Tongue (tissue), 2 donors: ENCODE data around the gene C2CD3. TPM values are rescaled to one million over a fixed set of nuclear protein-coding genes. Genes with fewer than 3 reads are reported as not detected.
"Not testable (repeated sequence)": the region's sequence is repeated elsewhere in the genome, so short reads cannot be mapped to it uniquely, and the experiment has no call there.

Source experiments
- DNase-seq: peaks from one replicate; pipeline ENCODE4 v3.0.0-alpha.2; 2015
- total RNA-seq: library from RNA; depleted of rRNA; stranded (reverse); fragments of >200 nt; gene quantifications from one replicate; pipeline ENCODE4 v1.2.3, GENCODE V29; 2014

Gene C2CD3
- total RNA-seq, 1 donor from 2014 or later = 22.9 TPM

- not testable (repeated sequence) for DNase-seq
Observed at GRCh38 chr11:74120260-74121035, 50.4 kb downstream of the C2CD3 start.

- no peak for DNase-seq
Observed at GRCh38 chr11:74116719-74117118, 54.1 kb downstream of the C2CD3 start.

- DNase-seq = no peak
Observed at GRCh38 chr11:74112877-74113276, 57.9 kb downstream of the C2CD3 start.

- DNase-seq = no peak
Observed at GRCh38 chr11:74106124-74106523, 64.7 kb downstream of the C2CD3 start.

- DNase-seq = no peak
Observed at GRCh38 chr11:74102321-74102720, 68.5 kb downstream of the C2CD3 start.

- peak; percentile 5 for DNase-seq
Observed at GRCh38 chr11:74100735-74101134, 70.1 kb downstream of the C2CD3 start.

GRCh38 chr11:74100231-74100630, 70.6 kb downstream of the C2CD3 start:
- peak; percentile 9 for DNase-seq

- no peak for DNase-seq
Observed at GRCh38 chr11:74097686-74098237, 73.0 kb downstream of the C2CD3 start.

GRCh38 chr11:74094393-74094792, 76.4 kb downstream of the C2CD3 start:
- no peak for DNase-seq

- no peak for DNase-seq
Observed at GRCh38 chr11:74092425-74092824, 78.4 kb downstream of the C2CD3 start.

GRCh38 chr11:74091549-74091948, 79.3 kb downstream of the C2CD3 start:
- no peak for DNase-seq

GRCh38 chr11:74090701-74091100, 80.1 kb downstream of the C2CD3 start:
- no peak for DNase-seq

- no peak for DNase-seq
Observed at GRCh38 chr11:74086242-74086884, 84.4 kb downstream of the C2CD3 start.

- DNase-seq = no peak
Observed at GRCh38 chr11:74085542-74085892, 85.3 kb downstream of the C2CD3 start.

GRCh38 chr11:74084796-74085541, 85.8 kb downstream of the C2CD3 start:
- no peak for DNase-seq

- DNase-seq = not testable (repeated sequence)
Observed at GRCh38 chr11:74083927-74084326, 86.9 kb downstream of the C2CD3 start.

- DNase-seq = no peak
Observed at GRCh38 chr11:74081428-74081827, 89.4 kb downstream of the C2CD3 start.

- DNase-seq = no peak
Observed at GRCh38 chr11:74077193-74077592, 93.6 kb downstream of the C2CD3 start.

- peak; percentile 61 for DNase-seq
Observed at GRCh38 chr11:74072721-74073120, 98.1 kb downstream of the C2CD3 start.

- no peak for DNase-seq
Observed at GRCh38 chr11:74072286-74072685, 98.5 kb downstream of the C2CD3 start.

- peak; percentile 9 for DNase-seq
Observed at GRCh38 chr11:74070723-74071492, 99.9 kb downstream of the C2CD3 start.
